Tibial artery (tissue), 4 donors: Measurements from ENCODE around the gene TTC3.

Source experiments
- DNase-seq, 2 donors: peaks; one replicate each; pipeline ENCODE4 v3.0.0-alpha.2; 2019
- H3K27ac ChIP-seq, 2 donors: fragments of 200-600 bp; sonication (generic) in 1 of 2; 1 replicate in 1 of 2; 2 replicates in 1 of 2; pipeline ENCODE4 v1.5.1; 2018 to 2019; ENCODE audit warnings: mild to moderate bottlenecking in 1 of 2
- H3K27me3 ChIP-seq, 2 donors: fragments of 200-600 bp; sonication (generic) in 1 of 2; one replicate each; pipeline versions ENCODE4 v1.5.1 to v1.6.0; 2016 to 2019
- H3K36me3 ChIP-seq, 3 donors: fragments of 200-600 bp; sonication (generic) in 2 of 3; one replicate each; pipeline ENCODE4 v1.5.1; 2016 to 2019; ENCODE audit warnings: mild to moderate bottlenecking in 2 of 3
- H3K4me1 ChIP-seq, 4 donors: fragments of 200-600 bp; sonication (generic) in 2 of 4; 1 replicate in 3 of 4; 2 replicates in 1 of 4; pipeline ENCODE4 v1.5.1; 2016 to 2019
- H3K4me3 ChIP-seq, 2 donors: fragments of 200-600 bp; sonication (generic) in 1 of 2; 1 replicate in 1 of 2; 2 replicates in 1 of 2; pipeline ENCODE4 v1.5.1; 2018 to 2019; ENCODE audit warnings: mild to moderate bottlenecking in 2 of 2
- H3K9me3 ChIP-seq, 3 donors: fragments of 200-600 bp; sonication (generic) in 1 of 3; one replicate each; pipeline ENCODE4 v1.5.1; 2016 to 2019
- intact Hi-C: fragments of 100-400 bp; cut with DNase I; formaldehyde crosslinking; loops from one replicate; pipeline ENCODE4 v1.15.0; 2023; ENCODE audit warnings: low total_unique reads
- TF ChIP-seq, protein P1 (sequence below), 2 experiments: fragments of 200-600 bp in 1 of 2; fragments of 450-650 bp in 1 of 2; IDR thresholded peaks; one replicate each; pipeline ENCODE4 v1.5.1; 2017 to 2019; ENCODE audit warnings: antibody characterized with exemption in 2 of 2, mild to moderate bottlenecking in 1 of 2, moderate library complexity in 1 of 2

TTC3 gene

DNA sequence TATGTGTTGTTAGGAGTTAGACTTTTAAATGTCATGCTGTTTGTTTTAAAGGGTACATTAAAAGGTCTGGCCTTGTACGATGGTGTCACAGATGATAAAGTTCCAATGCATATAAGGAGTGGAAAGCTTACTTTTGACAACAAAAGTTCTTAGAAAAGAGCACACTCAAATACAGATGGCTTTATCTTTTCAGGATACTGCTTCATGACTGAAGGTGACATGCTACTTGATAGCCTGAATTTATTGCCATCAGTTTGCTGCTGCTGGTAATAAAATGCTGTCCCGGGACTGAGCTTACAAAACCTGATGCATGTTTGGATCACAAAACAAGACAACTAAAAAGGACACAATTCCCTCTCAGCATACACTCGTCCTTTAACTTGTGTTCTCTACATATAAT lies 84.9 kb downstream of the TTC3 start:
- no peak overlapping the region for H3K27ac ChIP-seq
- peaks cover 28 to 56% (median 54%) of the 10 kb centered on the region in 3 donors for H3K36me3 ChIP-seq
- DNase-seq = no peak

DNA sequence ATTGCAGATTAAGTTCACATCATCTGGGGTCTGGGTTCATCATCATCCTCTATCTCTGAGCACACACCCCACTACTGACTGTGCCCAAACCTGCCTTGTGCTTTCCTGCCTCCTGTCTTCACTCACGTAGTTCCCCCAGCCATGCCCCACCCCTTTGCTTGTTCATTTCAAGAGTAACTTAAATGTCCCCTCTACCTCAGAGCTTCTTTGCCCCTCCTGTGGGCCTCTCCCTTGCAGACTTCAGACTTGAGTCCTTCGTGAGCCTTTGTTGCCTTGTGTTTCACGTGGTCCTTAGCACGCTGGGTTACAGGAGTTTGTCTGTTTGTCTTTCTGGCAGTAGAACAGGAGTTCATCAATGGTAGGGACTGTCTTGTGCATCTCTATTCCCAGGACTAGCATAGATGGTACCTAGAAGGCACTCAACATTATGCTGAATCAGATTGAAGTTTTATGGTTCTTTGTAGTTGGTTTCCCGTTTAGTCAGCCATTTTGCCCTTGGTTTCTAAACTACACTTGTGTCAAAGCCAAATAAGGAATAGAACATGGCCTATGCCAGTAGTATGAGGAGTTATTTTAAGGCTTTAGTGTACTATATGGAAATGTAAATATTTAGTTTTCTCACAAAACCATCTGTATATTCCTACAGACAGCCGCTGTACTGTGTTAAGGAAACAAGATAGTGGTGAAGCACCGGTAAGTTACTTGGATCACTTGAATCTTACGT lies 86.2 kb downstream of the TTC3 start:
- TF ChIP-seq, protein P1, sequence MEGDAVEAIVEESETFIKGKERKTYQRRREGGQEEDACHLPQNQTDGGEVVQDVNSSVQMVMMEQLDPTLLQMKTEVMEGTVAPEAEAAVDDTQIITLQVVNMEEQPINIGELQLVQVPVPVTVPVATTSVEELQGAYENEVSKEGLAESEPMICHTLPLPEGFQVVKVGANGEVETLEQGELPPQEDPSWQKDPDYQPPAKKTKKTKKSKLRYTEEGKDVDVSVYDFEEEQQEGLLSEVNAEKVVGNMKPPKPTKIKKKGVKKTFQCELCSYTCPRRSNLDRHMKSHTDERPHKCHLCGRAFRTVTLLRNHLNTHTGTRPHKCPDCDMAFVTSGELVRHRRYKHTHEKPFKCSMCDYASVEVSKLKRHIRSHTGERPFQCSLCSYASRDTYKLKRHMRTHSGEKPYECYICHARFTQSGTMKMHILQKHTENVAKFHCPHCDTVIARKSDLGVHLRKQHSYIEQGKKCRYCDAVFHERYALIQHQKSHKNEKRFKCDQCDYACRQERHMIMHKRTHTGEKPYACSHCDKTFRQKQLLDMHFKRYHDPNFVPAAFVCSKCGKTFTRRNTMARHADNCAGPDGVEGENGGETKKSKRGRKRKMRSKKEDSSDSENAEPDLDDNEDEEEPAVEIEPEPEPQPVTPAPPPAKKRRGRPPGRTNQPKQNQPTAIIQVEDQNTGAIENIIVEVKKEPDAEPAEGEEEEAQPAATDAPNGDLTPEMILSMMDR (IDR thresholded peaks at IDR 0.05) = no peak
- Histone ChIP-seq H3K27me3 (no peaks in the 10 kb centered on the region), H3K36me3 (peaks cover 32 to 59% (median 54%) of the 10 kb centered on the region in 3 donors), H3K9me3 (no peaks in the 10 kb centered on the region), H3K4me3 (no peak overlapping the region), H3K27ac (no peak overlapping the region), H3K4me1 (no peaks in the 10 kb centered on the region)
- intact Hi-C loops = no loop called here
- DNase-seq = no peak

More for the DNA sequence above, 84.9 kb downstream of the TTC3 start:
- Histone ChIP-seq H3K9me3 (no peaks in the 10 kb centered on the region), H3K4me3 (no peak overlapping the region), H3K27me3 (no peaks in the 10 kb centered on the region), H3K4me1 (peaks cover 0 to 9% (median 4%) of the 10 kb centered on the region in 4 donors)
- TF ChIP-seq, protein P1 (IDR thresholded peaks at IDR 0.05) = no peak
- intact Hi-C loops = no loop called here

DNA sequence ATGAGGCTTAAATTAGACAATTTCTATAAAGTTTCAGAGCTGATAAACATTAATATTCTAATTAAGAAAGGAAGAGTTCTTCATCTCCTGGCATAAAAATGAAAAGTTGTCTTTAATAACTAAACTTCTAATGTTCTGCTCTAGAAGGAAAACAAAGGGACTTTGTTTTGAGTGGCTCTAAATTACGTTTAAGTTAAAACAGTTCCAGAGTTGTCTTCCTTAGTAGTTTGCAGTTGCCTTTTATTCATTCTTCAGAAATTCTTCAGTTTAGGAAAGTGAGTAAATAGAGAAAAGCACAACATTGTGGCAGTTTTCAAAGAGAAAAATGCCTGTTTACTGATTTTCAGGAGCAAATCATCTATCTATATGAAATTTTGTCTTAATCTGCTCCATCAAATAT lies 86.9 kb downstream of the TTC3 start:
- Histone ChIP-seq H3K4me1 (no peaks in the 10 kb centered on the region), H3K4me3 (no peak overlapping the region), H3K36me3 (peaks cover 39 to 59% (median 51%) of the 10 kb centered on the region in 3 donors), H3K27me3 (no peaks in the 10 kb centered on the region), H3K9me3 (no peaks in the 10 kb centered on the region), H3K27ac (no peak overlapping the region)
- no peak for DNase-seq
- TF ChIP-seq, protein P1 (IDR thresholded peaks at IDR 0.05) = no peak
- intact Hi-C loops = no loop called here

DNA sequence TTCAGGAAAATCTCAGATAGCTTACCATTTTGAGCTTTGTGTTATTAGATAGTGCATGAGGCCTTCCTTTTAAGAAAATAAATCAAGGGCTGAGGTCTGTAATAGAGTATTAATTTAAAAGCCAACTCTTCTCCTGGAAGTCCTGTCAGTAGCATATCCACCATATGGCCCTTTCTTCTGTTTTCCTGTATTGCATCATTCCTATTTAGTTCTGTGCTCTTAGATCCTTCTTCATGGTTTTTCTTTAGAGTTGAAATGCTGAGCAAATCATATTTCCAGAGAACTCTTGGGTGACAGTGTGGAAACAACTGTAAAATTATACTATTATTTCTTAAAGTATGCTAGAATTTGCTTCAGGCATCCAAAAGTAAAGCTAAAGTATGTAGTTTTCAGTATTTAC lies 91.7 kb downstream of the TTC3 start:
- no peaks in the 10 kb centered on the region for H3K4me1 ChIP-seq
- peaks cover 30 to 61% (median 51%) of the 10 kb centered on the region in 3 donors for H3K36me3 ChIP-seq
- H3K4me3 ChIP-seq = no peak overlapping the region
- DNase-seq = no peak
- H3K9me3 ChIP-seq = no peaks in the 10 kb centered on the region
- H3K27me3 ChIP-seq = no peaks in the 10 kb centered on the region
- intact Hi-C loops = no loop called here
- no peak overlapping the region for H3K27ac ChIP-seq
- TF ChIP-seq, protein P1 (IDR thresholded peaks at IDR 0.05) = no peak

DNA sequence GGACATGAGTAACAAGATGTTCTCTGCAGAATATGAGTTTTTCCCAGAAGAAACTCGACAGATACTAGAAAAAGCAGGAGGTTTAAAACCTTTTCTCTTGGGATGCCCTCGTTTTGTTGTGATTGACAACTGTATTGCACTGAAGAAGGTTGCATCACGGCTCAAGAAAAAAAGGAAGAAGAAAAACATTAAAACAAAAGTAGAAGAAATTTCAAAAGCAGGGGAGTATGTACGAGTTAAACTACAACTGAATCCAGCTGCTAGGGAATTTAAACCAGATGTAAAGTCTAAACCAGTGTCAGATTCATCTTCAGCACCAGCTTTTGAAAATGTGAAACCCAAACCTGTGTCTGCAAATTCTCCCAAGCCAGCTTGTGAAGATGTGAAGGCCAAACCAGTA lies 92.5 kb downstream of the TTC3 start:
- Histone ChIP-seq H3K4me3 (no peak overlapping the region), H3K9me3 (no peaks in the 10 kb centered on the region), H3K27ac (no peak overlapping the region), H3K4me1 (no peaks in the 10 kb centered on the region), H3K36me3 (peaks cover 26 to 66% (median 51%) of the 10 kb centered on the region in 3 donors), H3K27me3 (no peaks in the 10 kb centered on the region)
- DNase-seq = no peak
- intact Hi-C loops = no loop called here
- TF ChIP-seq, protein P1 (IDR thresholded peaks at IDR 0.05) = no peak
